ENCODE measurements around the gene LARGE1. TPM values are rescaled to one million over a fixed set of nuclear protein-coding genes. Genes with fewer than 3 reads are reported as not detected.

Gene LARGE1
- total and polyA plus RNA-seq, 8 donors = 4.1 to 29.3 (median 13.7) TPM

DNA sequence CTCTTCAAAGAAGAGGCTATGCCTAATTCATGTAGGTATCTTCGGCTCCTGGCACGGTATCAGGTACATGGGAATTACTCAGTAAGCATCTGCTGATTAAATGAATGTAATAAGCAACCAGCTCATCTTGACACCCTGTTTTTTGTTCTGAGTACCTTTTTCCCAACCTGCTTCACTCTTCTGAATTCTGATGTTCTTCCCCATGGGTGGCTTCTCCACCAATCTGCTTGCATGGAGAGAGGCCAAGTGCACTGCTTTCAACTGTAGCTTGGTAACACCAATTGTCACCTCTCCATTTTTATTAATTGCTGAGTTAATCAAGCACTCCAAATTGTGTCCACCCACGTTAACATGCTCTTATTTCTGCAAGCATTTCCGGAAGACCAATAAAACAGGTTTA lies 40.5 kb downstream of the LARGE1 start:
- no peak overlapping the region for H3K4me3 ChIP-seq
- H3K4me1 ChIP-seq = peaks cover 0 to 4% (median 0%) of the 10 kb centered on the region in 3 donors
- no peak for ATAC-seq
- no peak overlapping the region for H3K27ac ChIP-seq
- no peaks in the 10 kb centered on the region for H3K36me3 ChIP-seq
- TF ChIP-seq, protein P1, sequence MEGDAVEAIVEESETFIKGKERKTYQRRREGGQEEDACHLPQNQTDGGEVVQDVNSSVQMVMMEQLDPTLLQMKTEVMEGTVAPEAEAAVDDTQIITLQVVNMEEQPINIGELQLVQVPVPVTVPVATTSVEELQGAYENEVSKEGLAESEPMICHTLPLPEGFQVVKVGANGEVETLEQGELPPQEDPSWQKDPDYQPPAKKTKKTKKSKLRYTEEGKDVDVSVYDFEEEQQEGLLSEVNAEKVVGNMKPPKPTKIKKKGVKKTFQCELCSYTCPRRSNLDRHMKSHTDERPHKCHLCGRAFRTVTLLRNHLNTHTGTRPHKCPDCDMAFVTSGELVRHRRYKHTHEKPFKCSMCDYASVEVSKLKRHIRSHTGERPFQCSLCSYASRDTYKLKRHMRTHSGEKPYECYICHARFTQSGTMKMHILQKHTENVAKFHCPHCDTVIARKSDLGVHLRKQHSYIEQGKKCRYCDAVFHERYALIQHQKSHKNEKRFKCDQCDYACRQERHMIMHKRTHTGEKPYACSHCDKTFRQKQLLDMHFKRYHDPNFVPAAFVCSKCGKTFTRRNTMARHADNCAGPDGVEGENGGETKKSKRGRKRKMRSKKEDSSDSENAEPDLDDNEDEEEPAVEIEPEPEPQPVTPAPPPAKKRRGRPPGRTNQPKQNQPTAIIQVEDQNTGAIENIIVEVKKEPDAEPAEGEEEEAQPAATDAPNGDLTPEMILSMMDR (IDR thresholded peaks at IDR 0.05) = no peak
- WGBS, 2 donors = 83% methylated on average over 4 of the region's 4 CpGs
- no peak for FAIRE-seq
- H3K27me3 ChIP-seq = no peaks in the 10 kb centered on the region
- DNase-seq = no peak
- intact Hi-C loops (cut with DNase I) = no loop called here
- H3K9me3 ChIP-seq = no peaks in the 10 kb centered on the region

DNA sequence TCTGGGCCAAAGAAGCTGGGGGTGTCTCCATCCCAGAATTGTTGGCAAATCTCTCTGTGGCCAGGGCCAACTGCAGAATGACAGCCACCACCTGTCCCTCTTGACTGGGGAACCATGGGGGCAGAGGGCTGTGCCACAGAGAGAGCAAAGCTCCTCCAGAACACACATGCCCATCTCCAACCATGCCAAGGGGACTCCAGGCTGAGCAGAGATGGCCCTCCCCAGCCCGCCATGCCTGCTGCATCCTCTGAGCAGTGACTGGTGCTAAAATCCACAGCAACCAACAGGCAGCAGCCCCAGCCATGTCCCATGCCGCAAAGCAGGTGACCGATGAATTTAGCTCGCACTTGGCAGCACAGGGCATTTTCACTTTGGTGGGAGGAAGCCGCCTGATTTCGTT lies 45.0 kb downstream of the LARGE1 start:
- H3K36me3 ChIP-seq = no peaks in the 10 kb centered on the region
- no peak for FAIRE-seq
- no peak for ATAC-seq
- intact Hi-C loops (cut with DNase I) = no loop called here
- H3K27ac ChIP-seq = no peak overlapping the region
- no peak overlapping the region for H3K4me3 ChIP-seq
- peaks cover 0 to 7% (median 0%) of the 10 kb centered on the region in 3 donors for H3K4me1 ChIP-seq
- H3K27me3 ChIP-seq = no peaks in the 10 kb centered on the region
- TF ChIP-seq, protein P1 (IDR thresholded peaks at IDR 0.05) = no peak
- no peak for DNase-seq
- H3K9me3 ChIP-seq = no peaks in the 10 kb centered on the region
- 87 to 88% methylated on average over 6 of the region's 6 CpGs for WGBS, 2 donors

DNA sequence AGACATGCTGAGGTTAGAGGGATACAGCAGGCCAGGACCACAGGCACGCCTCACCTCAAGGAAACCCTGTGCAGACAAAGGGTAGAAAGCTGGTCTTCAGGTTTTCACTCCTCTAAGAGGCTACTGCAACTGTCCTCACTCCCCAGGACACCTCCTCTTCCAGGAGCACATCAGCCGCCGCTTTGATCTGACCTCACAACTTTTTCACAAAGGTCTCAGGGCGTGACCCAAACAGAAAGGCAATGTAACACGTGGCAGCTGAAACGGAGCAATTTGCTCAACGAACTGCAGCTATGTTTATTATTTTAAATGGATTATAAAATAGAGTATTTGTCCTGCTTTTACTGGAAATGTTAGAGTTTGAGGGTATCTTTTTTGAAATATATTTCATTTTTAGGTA lies 46.1 kb downstream of the LARGE1 start:
- WGBS, 2 donors = 89 to 93% methylated on average over 7 of the region's 7 CpGs
- DNase-seq (no peak), ATAC-seq (no peak), FAIRE-seq (no peak)
- Histone ChIP-seq H3K9me3 (no peaks in the 10 kb centered on the region), H3K36me3 (no peaks in the 10 kb centered on the region), H3K4me1 (peaks cover 0 to 7% (median 0%) of the 10 kb centered on the region in 3 donors), H3K27ac (no peak overlapping the region), H3K27me3 (no peaks in the 10 kb centered on the region), H3K4me3 (no peak overlapping the region)
- TF ChIP-seq, protein P1 (IDR thresholded peaks at IDR 0.05) = no peak
- intact Hi-C loops (cut with DNase I) = no loop called here

DNA sequence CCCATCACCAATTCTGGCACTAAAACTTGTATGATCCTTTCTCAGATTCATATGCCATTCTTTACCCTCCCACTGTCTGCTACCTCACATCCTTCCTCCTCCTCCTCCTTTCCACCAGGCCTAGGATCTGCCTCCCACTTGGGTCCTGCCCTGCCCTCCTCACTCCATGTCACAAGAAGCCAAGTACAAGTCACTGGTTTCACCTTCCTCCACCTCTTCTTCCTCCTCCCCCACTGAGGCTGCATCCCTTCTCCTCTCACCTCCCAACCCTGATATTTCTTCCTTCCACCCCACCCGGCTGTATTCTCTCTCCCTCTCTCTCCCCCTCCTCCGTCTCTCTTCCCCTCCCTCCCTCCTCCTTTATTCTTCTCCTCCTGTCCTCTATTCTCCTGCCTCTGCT lies 46.6 kb downstream of the LARGE1 start:
- TF ChIP-seq, protein P1 (IDR thresholded peaks at IDR 0.05) = no peak
- Histone ChIP-seq H3K36me3 (no peaks in the 10 kb centered on the region), H3K27ac (no peak overlapping the region), H3K4me1 (peaks cover 0 to 7% (median 0%) of the 10 kb centered on the region in 3 donors), H3K27me3 (no peaks in the 10 kb centered on the region), H3K9me3 (no peaks in the 10 kb centered on the region), H3K4me3 (no peak overlapping the region)
- intact Hi-C loops (cut with DNase I) = no loop called here
- DNase-seq (no peak), FAIRE-seq (no peak), ATAC-seq (no peak)
- 79 to 93% methylated on average over 2 of the region's 2 CpGs for WGBS, 2 donors

DNA sequence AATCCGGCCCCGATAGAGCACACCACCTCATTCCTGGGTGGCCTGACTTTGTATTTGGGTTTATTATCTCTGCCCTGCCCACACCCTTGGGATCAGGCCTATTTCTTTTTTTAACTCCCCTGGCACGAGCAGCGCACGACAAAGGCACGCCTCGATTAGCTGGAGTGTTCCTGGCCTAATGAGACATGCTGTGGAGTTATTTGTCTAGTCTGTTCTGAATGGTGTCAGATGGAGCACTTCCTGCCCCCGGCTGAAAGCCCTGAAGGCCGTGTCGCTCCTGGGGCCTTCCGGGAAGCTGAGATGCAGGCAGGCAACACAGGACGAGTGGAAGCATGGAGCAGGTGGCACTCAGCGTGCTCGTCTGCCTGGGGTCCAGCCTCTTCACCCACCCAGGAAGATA lies 47.1 kb downstream of the LARGE1 start:
- H3K27ac ChIP-seq = no peak overlapping the region

More for the DNA sequence above, 47.1 kb downstream of the LARGE1 start:
- ATAC-seq (peak; percentile 21 to 69 (median 60)), FAIRE-seq (no peak), DNase-seq (no peak)
- Histone ChIP-seq H3K9me3 (no peaks in the 10 kb centered on the region), H3K4me1 (peaks cover 0 to 7% (median 0%) of the 10 kb centered on the region in 3 donors), H3K27me3 (no peaks in the 10 kb centered on the region), H3K36me3 (no peaks in the 10 kb centered on the region), H3K4me3 (no peak overlapping the region)
- 60% methylated on average over 14 of the region's 14 CpGs for WGBS, 2 donors
- intact Hi-C loops (cut with DNase I) = no loop called here
- TF ChIP-seq, protein P1 (IDR thresholded peaks at IDR 0.05) = no peak
